ENCODE measurements around the gene NOL4L.

NOL4L gene

DNA sequence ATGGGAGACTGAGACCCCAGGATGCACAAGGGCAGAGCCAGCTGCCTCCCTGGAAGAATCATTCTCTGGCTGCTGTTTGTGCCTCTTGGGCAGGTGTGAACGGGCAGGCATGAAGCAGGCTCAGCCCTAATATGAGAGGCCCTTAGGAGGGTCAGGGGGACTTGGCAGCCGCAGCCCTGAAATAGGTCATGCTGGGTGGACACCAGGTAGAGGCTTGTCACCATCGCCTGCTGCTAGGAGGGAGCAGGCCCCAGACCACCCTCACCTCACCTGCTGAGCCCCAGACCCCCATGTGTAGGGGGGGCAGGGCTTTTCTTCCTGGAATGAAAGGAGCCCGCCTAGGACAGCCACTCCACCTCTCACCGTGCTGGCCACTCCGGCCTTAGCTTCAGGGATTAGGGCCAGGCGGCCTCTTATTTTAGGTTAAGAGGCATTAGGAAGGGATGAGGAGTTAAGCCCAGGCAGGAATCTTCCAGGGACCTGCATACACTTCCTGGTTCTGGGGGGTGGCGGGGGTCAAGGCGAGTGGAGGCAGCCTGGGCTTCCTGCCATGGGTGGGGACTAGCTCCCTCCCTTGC is 134.6 kb downstream of the NOL4L start:
- DNase-seq (ENCODE audit: low read depth in 1 of 2, low spot score in 1 of 2) = no peak
- in situ Hi-C loops (cut with HindIII; ENCODE audit: low pct_unique_long_range_greater_than_20kb, low sequenced_read_pairs) = no loop called here
- TF ChIP-seq JUND (IDR thresholded peaks at IDR 0.05; ENCODE audit: low read depth) = no peak

DNA sequence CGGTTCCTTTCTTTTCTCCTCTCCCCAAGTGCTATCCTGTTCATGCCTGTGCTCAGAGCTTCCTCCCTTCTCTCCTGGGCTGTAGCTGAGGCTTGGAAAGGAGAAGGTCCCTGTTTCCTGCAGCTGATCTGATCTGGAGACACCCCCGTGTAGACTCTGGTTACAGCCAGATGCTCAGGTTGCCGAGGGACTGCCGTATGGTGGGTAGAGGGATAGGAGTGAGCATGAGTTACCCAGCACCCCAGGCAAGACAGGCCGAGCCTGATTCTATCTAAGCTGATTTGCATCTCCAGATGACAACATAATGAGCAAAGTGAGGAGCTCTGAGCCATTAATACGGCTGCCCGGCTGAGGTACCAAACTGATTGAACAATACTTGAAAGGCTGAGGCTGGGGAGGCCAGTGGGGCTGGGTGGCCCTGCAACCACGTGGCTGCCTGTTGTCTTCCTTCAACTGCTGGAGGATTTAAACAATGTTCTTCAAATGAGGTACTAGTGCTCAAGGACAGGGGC is 135.2 kb downstream of the NOL4L start:
- TF ChIP-seq JUND (IDR thresholded peaks at IDR 0.05; ENCODE audit: low read depth) = no peak
- in situ Hi-C loops (cut with HindIII; ENCODE audit: low pct_unique_long_range_greater_than_20kb, low sequenced_read_pairs) = no loop called here
- DNase-seq (ENCODE audit: low read depth in 1 of 2, low spot score in 1 of 2) = peak in 1 of 2 experiments; percentile 28

- in situ Hi-C loops (cut with HindIII; ENCODE audit: low pct_unique_long_range_greater_than_20kb, low sequenced_read_pairs) = no loop called here
- no peak for DNase-seq (ENCODE audit: low read depth in 1 of 2, low spot score in 1 of 2)
- no peak for TF ChIP-seq JUND (IDR thresholded peaks at IDR 0.05; ENCODE audit: low read depth)
These were observed 135.9 kb downstream of the NOL4L start for GRCh38 chr20:32449057-32449889.

- TF ChIP-seq JUND (IDR thresholded peaks at IDR 0.05; ENCODE audit: low read depth) = no peak
- in situ Hi-C loops (cut with HindIII; ENCODE audit: low pct_unique_long_range_greater_than_20kb, low sequenced_read_pairs) = no loop called here
- no peak for DNase-seq (ENCODE audit: low read depth in 1 of 2, low spot score in 1 of 2)
These were observed 136.7 kb downstream of the NOL4L start for GRCh38 chr20:32448306-32449056.

- no peak for TF ChIP-seq JUND (IDR thresholded peaks at IDR 0.05; ENCODE audit: low read depth)
- in situ Hi-C loops (cut with HindIII; ENCODE audit: low pct_unique_long_range_greater_than_20kb, low sequenced_read_pairs) = no loop called here
- no peak for DNase-seq (ENCODE audit: low read depth in 1 of 2, low spot score in 1 of 2)
These were observed 137.8 kb downstream of the NOL4L start for GRCh38 chr20:32447136-32448027.

DNA sequence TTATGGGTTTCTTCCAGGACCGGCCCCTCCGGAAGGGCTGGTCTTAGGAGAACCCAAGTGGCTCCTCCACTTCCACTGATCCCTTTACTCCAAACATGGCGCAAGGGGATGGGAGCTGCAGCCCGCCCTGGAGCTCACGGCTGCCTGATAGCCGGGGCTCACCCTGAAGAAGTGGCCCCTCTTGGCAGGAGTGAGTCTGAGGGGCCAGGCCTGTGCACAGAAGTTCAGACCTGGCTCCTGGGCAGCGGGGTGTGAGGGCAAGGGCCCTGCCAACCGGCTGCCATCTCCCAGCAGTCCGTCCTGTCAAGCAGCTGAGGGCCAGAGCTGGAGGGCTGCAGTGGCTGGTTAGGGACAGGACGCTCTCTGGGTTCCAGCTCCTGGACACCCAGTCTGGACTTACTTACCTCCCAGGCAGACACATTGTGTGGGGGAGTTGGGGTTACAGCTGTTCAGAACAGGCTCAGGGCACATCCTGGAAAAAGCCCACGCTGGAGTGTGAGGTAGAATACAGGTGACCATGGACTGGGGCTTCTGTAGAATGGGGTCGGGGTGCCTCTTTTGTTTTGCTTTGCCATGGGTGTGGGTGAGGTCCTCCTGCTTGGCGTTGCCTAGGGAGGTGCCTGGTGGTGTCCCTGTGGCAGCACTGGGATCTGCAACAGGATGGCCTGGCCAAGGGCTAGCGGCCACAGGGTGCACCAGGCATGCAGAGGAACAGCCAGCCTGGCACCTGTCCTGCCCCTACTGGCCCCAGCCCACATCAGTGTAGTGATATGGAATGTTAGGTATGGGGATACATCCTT is 138.6 kb downstream of the NOL4L start:
- in situ Hi-C loops (cut with HindIII; ENCODE audit: low pct_unique_long_range_greater_than_20kb, low sequenced_read_pairs) = no loop called here
- no peak for DNase-seq (ENCODE audit: low read depth in 1 of 2, low spot score in 1 of 2)
- no peak for TF ChIP-seq JUND (IDR thresholded peaks at IDR 0.05; ENCODE audit: low read depth)

GRCh38 chr20:32445539-32446273 is 139.4 kb downstream of the NOL4L start:
- DNase-seq (ENCODE audit: low read depth in 1 of 2, low spot score in 1 of 2) = peak in 1 of 2 experiments; percentile 37
- no peak for TF ChIP-seq JUND (IDR thresholded peaks at IDR 0.05; ENCODE audit: low read depth)

GRCh38 chr20:32444474-32445220 is 140.5 kb downstream of the NOL4L start:
- no peak for DNase-seq (ENCODE audit: low read depth in 1 of 2, low spot score in 1 of 2)
- TF ChIP-seq JUND (IDR thresholded peaks at IDR 0.05; ENCODE audit: low read depth) = no peak
- in situ Hi-C loops (cut with HindIII; ENCODE audit: low pct_unique_long_range_greater_than_20kb, low sequenced_read_pairs) = no loop called here

More at GRCh38 chr20:32445539-32446273, 139.4 kb downstream of the NOL4L start:
- in situ Hi-C loops (cut with HindIII; ENCODE audit: low pct_unique_long_range_greater_than_20kb, low sequenced_read_pairs) = no loop called here

DNA sequence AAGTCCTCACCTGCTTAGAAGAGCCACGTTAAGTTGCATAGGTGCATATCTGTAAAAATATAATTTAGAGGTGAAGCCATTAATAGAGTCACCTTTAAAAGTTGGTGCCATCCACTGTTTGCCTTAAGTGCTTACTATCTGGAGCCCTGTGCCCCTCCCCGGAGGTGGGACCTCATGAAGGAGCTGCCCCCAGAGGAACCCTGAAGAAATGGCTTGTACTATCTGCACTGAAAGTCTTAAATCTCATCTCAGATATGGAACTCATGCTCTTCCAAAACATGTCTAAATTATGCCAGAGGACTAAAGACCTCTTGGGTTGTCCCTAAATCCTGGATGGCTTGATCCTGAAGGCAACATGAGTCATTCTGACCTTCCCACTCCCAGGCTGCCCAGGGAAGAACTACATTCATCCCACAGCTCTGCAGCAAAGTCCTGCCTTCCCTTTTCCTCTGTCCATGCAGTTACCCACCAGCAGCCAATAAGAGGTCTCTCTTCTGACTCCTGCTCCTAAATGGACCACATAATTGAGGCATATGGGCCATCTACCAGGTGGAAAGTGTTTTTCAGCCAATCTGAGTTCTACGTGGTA is 141.7 kb downstream of the NOL4L start:
- no peak for TF ChIP-seq JUND (IDR thresholded peaks at IDR 0.05; ENCODE audit: low read depth)
- no peak for DNase-seq (ENCODE audit: low read depth in 1 of 2, low spot score in 1 of 2)
- in situ Hi-C loops (cut with HindIII; ENCODE audit: low pct_unique_long_range_greater_than_20kb, low sequenced_read_pairs) = no loop called here

Data from T47D (cell line).